ENCODE data around the gene SOAT2.

Gene SOAT2

DNA sequence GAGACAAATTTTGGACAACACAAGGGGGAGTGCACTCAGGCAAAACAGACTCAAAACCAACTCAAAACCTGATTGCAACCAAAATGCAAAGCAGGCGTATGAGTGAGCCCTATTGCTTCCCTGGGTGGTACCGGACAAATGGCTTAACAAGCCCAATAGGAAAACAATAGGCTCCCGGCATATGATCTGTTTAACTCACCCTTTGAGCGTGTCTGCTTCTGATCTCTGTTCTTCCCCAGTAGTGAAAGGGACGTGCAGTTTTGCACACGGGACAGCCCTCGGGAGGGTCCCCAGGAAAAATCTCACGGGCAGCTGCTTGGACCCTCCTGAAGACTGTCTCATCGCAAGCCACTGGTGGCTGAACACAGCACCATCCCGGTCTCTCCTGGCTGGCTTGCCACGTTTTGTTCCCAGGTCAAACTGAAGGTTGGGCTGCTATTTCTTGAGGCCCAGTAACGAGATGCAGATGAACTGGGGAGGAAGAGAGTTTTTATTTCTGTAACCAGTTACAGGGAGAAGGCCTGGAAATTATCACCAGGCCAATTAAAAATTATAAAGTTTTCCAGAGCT is 9.9 kb downstream of the SOAT2 start:
- DNase-seq, result no peak

DNA sequence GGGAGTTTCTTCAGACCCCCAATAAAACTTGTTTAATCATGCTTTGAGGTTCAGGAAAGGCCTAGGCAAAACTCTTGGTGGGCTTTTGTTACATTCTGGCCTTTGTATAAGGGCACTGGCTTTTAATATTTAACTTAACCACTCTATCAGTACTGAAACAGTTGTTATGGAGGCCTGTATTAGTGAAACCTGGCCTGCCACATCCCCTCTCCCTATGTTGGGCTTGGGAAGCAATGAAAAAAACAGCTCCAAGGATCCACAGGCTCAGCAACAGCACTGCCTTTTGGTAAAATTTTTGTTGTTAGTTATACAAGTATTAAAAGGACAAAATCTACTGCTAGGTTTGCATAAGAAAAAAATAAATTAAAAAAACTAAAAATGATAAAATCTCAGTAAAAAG is 10.7 kb downstream of the SOAT2 start:
- no peak for DNase-seq

DNA sequence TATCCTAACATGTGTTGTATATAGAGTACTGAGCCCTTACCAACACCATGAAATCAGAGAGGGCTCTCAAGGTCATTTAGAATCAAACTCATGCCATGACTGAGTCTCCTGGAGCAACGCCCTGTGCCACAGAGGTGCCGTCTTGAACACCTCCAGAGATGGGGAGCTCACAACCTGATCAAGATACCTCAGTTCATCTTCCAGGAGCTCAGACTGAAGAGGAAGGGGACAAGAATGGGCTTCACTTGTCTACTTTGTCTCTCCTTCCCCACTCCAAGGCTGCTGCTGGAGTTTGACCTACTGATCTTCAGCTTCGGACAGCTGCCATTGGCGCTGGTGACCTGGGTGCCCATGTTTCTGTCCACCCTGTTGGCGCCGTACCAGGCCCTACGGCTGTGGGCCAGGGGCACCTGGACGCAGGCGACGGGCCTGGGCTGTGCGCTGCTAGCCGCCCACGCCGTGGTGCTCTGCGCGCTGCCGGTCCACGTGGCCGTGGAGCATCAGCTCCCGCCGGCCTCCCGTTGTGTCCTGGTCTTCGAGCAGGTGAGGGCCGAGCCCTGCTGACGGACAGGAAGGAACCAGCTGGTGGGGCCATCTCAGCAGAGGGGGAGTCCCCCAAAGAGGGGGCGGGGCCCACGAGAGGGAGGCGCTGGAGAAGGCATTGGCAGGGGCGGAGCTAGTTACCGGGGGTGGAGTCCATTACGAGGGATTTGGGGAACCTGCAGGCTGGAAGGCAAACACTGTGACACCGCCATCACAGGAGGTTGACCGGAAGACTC is 12.0 kb downstream of the SOAT2 start:
- no peak for DNase-seq

DNA sequence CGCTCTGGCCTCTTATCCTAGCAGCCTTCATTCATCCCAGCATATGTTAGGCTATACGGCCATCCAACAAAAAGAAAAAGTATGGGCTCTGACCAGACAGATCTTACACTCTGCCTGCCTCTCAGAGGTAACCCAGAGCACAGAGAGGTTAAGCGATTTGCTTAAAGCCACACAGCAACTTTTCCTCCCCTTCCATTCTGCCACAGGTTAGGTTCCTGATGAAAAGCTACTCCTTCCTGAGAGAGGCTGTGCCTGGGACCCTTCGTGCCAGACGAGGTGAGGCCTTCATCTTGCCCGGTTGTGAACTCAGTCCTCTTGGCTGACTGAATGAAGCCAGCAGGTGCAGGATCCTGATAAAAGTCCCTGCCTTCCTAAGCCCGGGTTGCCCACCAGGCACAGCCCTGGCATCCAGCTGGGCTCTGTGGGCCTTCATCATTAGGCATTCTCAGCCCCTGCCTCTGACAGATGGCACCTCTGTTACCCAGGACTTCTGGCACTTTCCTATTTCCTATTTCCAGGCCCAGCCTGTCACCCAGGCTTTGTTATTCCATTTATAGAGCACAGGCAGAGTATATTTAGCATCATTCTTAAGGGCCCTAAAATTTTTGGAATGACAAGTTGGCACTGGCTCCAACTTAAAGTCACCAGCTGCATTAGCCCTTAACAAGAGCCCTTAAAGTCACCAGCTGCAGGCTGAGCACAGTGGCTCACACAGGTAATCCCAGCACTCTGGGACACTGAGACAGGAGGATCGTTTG is 12.8 kb downstream of the SOAT2 start:
- no peak for DNase-seq

DNA sequence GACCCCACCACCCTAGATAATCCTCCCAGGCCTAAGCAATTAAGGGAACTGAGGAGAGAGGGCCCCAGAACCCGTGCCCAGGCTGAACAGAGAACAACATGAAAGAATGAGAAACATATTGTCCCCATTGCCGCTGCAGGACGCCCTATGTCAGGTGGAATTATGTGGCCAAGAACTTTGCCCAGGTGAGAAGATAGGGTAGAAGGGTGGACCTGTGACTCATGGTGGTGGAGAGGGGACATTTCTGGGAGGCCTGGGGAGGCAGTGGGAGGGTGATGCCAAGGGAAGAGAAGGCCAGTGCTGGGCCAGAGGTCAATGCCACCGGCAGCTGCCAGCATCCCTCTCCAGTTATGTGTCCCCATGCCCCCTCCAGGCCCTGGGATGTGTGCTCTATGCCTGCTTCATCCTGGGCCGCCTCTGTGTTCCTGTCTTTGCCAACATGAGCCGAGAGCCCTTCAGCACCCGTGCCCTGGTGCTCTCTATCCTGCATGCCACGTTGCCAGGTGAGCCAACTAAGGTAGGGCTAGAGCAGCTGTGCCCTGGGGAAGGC is 15.5 kb downstream of the SOAT2 start:
- no peak for DNase-seq

DNA sequence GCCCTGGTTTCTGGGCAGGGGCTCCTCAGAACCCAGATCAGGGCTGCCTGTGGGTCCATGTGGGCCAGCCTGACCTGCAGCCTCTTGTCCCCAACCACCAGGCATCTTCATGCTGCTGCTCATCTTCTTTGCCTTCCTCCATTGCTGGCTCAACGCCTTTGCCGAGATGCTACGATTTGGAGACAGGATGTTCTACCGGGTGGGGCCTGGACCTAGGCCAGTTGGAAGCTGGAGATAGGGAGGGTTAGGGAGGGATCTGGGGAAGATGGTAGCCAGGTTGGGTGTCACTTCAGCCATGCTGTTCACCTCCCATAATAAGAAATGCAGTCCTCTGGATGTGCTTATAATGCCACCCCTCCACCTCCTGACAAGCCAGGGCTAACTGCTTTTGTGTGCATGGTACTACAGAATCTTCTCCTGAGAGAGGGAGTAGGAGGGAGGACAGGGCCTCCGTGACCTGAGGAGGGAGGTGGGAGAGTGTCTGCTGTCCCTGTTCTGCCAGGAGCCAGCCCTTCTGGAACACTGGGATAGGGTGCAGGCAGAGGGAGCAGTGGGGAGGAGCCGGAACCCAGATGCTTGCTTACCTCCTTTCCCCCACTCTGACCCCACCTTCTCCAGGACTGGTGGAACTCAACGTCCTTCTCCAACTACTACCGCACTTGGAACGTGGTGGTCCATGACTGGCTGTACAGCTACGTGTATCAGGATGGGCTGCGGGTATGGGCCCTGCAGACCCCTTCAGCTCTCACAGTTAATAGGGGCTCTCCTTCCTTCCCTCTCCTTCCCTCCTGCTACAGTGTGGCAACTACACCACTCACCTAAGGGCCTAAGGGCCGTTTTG is 17.6 kb downstream of the SOAT2 start:
- DNase-seq, result no peak

DNA sequence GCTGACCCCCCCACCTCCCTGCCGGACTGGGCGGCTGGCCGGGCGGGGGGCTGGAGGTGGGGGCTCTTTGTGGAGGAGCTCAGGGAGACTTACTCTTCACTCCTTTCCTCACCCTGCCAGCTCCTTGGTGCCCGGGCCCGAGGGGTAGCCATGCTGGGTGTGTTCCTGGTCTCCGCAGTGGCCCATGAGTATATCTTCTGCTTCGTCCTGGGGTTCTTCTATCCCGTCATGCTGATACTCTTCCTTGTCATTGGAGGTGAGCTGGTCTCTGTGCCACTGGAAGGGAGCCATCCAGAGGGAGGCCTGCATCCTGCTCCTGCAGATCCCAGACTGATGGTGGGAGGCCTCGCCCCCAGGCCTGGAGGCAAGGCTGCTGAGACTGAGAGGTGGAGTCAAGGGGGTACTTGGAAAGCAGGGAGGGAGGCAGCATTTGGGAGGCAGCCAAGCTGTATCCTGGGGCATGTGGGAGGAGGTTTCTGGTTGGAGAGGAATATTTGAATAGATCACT is 19.7 kb downstream of the SOAT2 start:
- peak; percentile 98 for DNase-seq

DNA sequence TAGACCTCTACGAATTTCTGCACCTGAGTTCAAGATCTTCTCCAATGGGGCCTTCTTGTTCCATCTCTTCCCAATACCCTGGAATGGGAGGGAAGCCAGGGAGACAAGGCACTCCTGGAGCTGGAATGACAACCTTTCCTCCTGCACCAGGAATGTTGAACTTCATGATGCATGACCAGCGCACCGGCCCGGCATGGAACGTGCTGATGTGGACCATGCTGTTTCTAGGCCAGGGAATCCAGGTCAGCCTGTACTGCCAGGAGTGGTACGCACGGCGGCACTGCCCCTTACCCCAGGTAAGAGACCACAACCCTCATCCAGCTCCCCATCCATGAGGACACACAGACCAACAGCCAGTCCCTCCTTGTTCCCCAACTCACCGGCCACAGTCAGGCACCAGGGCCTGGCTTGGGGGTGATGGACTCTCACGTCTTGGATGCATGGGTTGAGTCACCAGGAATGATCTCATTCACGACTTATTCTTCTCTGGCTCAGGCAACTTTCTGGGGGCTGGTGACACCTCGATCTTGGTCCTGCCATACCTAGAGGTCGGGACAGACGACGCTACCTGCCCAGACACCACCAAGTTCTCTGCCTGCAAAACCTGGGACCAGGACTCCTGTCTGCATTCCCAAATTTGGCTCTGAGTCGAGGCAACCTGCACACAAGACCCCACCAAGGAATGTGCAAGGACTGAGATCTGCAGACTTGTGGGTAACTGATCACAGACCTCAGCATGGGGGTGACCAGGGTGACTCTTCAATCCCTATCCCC is 20.5 kb downstream of the SOAT2 start:
- DNase-seq, result peak; percentile 61

DNA sequence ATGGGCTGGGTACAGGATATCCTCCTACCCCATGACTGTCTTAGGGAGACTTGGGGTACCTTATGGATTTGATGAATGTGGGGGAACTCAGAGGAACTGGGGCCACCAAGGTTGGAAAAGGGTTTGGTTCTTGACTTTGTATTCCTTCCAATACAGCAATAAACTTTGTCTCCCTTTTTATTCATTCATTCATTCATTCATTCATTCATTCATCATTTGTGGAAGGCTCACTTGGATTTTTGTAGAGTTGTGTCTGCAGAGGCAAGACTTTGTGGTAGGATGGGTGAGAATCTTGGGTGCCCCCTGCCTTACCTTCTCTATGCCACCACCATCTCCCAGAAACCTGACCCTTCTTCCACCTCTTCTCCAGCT is 21.1 kb downstream of the SOAT2 start:
- DNase-seq, result no peak

DNA sequence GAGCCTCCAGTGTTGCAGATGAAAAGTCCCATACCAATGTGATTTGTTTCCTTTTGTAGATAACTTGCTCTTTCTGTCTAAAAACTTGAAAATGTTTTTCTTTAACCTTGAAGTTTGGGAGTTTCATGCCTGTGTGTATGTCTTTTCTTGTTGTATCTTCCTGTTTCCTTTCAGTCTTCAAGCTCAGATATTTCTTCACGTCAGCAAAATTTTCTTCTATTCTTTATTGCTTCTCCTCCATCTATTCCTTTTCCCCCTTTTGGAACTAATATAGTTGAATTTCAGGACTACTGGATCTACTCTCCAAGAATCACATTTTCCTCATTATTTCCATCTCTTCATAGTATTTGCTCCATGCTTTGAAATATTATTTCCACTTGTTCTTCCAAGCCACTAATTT is 23.9 kb downstream of the SOAT2 start:
- no peak for DNase-seq

DNA sequence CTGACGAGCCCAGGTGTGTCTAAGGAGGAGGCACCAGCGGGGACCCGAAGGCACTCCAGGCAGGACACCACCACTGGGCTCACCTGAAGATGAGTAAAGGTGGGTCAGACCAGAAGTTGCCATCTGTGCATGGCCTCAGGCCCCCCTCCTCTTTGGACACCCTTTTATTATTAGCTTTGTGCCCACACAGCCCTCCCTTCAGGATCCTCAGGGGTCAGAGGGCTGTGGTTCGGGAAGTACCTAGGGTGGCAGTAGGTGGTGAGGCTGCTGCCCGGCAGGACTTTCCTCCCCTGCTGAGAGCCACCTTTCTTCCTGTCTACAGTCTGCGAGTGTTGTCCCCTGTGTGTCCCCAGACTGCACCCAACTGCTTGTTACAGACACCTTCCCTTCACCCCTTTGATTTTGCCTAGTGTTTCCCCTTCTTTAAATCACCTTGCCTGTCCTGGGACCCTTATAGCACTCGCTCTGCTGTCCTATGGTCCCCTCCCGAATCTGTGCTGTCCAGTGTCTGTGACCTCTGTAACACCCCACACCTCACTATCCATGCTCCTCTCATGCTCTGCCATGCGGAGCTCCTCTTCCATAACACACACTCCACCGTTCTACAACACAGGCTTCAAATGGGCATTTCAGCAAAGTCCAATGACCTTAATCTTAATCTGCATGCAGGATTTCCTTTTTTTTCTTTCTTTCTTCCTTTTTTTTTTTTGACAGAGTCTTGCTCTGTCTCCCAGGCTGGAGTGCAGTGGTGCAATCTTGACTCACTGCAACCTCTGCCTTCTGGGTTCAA is 25.7 kb downstream of the SOAT2 start:
- DNase-seq, result no peak

DNA sequence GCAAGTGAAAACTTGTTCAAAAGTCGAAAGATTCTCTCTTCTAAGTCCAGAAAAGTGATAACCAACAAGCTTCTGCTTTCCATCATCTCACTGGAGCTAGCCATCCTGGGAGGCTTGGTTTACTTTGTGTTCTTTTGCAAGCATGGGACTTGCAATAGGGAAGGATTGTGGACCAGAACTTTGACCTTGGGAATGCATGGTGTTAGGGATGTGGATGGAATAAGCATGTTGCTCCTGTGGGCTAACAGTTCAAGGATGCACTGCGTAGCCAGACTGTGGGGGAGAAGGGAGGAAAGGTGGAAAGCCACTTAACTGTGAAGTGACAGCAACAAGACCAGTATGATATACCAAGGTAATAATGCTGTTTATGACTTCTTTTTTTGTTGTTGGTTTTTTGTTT is 28.6 kb downstream of the SOAT2 start:
- no peak for DNase-seq

DNA sequence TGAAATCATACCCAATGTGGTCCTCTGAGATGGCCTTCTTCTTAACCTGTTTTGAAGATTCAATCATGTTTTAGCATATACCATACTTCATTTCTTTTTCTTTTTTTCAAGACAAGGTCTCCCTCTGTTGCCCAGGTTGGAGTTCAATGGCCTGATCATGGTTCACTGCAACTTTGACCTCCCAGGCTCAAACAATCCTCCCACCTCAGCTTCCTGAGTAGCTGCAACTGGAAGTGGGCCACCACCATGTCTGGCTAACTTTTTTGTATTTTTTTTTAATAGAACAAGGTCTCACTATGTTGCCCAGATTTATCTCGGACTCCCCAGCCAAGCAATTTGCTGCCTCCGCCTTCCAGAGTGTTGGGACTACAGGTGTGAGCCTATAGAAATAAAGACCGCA is 30.4 kb downstream of the SOAT2 start:
- DNase-seq, result no peak

DNA sequence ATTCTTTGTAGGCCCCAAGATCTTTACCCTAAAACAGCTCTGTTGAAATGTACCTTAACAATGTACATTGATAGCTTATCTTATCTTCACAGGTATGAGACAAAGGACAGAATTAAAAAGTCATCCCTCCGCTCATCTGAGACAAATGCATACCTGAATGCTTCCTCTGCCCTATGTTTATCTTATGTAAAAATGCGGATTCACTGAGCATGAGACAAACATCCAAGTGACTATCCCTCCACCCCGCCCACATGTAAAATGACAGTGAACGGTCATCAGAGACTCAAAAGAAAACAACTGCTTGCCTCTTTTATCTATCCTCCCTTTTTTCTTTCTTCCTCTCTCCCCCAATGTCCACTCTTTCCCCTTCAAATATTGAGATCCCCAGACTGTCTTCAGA is 40.1 kb downstream of the SOAT2 start:
- DNase-seq, result no peak

DNA sequence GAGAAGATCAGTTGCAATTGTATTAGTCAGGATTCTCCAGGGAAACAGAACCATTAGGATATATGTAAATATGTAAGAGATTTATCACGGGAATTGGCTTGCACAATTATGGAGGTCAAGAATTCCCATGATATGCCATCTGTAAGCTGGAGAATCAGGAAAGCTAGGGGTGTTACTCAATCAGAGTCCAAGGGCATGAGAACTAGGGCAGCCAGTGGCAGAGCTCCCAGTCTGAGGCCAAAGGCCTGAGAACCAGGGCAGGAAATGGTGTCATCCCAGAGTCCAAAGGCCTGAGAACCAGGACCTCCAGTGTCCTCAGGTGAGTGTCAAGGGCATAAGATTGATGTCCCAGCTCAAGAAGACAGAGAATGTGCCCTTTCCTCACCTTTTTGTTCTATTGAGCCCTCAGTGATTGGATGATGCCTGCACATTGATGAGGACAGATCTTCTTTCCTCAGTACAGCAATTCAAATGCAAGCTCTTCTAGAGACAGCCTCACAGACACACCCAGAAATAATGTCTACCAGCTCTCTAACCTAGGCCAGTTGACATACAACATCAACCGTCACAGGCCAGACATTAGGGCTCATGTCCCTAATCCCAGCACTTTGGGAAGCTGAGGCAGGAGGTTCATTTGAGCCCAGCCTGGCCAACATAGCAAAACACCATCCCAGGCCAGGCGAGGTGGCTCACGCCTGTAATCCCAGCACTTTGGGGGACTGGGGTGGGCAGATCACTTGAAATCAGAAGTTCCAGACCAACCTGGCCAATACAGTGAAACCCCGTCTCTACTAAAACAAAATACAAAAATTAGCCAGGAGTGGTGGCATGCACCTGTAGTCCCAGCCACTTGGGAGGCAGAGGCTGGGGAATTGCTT is 42.3 kb downstream of the SOAT2 start:
- DNase-seq, result peak; percentile 80

DNA sequence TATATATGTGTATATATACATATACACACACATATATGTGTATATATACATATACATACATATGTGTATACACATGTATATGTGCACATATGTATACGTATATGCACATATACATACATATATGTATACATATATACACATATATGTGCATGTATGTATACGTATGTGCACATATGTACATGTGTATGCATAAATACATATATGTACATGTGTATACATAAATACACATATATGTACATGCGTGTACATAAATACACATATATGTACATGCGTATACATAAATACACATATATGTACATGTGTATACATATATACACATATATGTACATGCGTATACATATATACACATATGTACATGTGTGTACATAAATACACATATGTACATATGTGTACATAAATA is 43.9 kb downstream of the SOAT2 start:
- no peak for DNase-seq

DNA sequence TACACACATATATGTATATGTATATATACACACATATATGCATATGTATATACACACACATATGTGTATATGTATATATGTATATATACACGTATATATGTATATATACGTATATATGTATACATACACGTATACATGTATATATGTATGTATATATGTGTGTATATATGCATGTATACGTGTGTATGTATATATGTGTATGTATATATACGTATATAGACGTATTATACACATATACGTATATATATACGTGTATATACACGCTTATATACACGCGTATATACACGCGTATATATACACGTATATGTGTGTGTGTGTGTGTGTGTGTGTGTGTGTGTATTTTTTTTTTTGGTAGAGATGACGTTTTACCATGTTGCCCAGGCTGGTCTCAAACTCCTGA is 44.4 kb downstream of the SOAT2 start:
- DNase-seq, result no peak

DNA sequence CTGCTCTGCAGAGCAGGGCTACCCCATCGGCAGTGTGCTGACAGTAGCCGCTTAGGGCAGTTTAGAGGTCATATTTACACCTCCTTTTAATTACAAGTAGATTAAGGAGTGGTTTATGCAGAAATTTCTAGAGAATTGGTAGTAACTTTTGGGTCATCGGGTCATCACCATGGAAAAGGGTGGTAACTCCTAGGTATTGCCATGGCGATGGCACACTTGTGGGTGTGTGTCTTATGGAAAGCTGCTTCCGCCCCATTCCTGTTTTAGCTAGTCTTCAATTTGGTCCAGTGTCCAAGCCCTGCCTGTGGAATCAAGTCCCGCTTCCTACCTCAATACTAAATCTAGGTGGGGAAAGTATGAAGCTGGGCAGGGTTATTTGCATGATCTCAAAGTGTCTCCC is 47.8 kb downstream of the SOAT2 start:
- no peak for DNase-seq

DNA sequence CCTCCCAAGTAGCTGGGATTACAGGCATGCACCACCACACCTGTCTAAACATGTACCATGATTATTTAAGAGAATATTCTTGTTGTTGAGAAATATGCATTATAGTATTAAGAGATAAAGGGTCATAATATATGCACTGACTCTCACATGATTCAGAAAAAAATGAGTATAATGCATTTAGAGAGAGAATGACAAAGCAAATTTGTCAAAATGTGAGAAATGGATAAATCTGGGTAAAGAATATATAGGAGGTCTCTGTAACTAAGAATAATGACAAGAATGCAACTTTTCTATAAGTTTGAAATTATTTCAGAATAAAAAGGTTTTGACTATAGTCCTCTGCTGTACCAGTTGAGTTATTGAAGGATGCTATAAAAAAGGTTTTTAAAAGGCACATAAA is 49.1 kb downstream of the SOAT2 start:
- no peak for DNase-seq

DNA sequence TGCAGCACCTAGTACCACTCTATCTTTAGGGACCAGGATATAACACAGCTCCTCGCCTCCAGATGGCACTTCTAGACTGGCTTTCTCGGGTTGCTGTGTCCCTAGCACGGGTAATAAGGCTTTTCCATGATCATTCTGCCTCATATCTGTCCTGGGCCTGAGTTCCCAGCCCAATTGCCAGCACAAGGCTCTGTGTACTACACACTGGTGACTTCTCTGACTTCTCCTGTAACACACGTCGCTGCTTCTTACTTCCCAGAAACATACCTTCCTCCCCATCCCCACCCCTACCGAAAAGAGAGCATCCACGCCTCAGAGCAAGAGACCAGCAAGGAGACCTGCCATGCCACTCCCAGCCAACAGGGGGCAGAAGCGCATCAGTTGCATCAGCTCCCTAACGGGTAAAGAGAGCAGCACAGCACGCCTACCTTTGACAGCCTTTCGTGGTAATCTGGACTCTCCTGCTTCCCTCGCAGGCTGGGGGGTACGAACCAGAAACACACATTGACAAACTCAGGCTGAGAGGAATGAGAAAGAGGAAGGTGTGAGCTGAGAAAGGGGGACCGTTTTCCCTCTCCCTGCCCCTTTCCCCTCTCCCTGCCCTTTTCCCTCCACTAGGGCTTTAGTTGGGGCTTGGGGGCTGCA is 56.0 kb downstream of the SOAT2 start:
- peak; percentile 58 for DNase-seq
